Adrenal gland (tissue), 5 donors: Measurements from ENCODE around the gene ARL4D.

ENCODE experiments used
- POLR2A ChIP-seq, 2 donors: fragments of 450-650 bp; IDR thresholded peaks; one replicate each; pipeline ENCODE4 v1.6.1; 2017; ENCODE audit warnings: antibody characterized with exemption in 2 of 2, mild to moderate bottlenecking in 2 of 2, moderate library complexity in 1 of 2
- TF ChIP-seq, protein P1 (sequence below), 6 experiments: fragments of 450-650 bp in 4 of 6; fragments of 200-600 bp in 2 of 6; sonication (generic) in 1 of 6; IDR thresholded peaks; 1 replicate in 5 of 6; 2 replicates in 1 of 6; pipeline versions ENCODE4 v1.5.1 to v1.8.0; 2016 to 2021; ENCODE audit warnings: antibody characterized with exemption in 6 of 6, mild to moderate bottlenecking in 2 of 6, moderate library complexity in 1 of 6
- donor health status: DM: no; HTN: no; CAD: no.

DNA sequence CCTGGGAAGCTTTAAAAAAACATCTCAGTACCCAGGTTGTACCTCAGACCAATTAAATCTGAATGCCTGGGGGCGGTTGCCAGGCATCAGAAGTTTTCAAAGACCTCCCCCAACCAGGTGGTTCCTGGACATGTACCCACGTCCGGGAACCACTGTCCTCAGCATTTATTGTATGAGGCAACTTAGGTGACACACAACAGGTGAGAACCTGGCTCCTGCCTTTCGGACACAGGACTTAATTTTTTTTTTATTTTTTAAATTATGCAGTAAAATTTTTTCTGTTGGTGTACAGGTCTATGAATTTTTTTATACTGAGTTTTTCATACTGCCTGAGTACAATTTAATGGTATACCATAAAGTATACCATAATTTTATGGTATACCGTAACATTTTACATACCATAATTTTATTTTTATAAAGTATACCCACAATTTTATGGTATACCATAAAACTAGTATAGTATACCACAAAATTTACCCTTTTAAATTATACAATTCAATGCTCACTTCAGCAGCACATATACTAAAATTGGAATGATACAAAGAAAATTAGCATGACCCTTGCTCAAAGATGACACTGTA lies 46.3 kb downstream of the ARL4D start:
- TF ChIP-seq, protein P1, sequence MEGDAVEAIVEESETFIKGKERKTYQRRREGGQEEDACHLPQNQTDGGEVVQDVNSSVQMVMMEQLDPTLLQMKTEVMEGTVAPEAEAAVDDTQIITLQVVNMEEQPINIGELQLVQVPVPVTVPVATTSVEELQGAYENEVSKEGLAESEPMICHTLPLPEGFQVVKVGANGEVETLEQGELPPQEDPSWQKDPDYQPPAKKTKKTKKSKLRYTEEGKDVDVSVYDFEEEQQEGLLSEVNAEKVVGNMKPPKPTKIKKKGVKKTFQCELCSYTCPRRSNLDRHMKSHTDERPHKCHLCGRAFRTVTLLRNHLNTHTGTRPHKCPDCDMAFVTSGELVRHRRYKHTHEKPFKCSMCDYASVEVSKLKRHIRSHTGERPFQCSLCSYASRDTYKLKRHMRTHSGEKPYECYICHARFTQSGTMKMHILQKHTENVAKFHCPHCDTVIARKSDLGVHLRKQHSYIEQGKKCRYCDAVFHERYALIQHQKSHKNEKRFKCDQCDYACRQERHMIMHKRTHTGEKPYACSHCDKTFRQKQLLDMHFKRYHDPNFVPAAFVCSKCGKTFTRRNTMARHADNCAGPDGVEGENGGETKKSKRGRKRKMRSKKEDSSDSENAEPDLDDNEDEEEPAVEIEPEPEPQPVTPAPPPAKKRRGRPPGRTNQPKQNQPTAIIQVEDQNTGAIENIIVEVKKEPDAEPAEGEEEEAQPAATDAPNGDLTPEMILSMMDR (IDR thresholded peaks at IDR 0.05) = no peak
- TF ChIP-seq POLR2A (IDR thresholded peaks at IDR 0.05) = no peak
